Thyroid gland (tissue), 4 donors: ENCODE results near the gene LSS. TPM values are rescaled to one million over a fixed set of nuclear protein-coding genes. Genes with fewer than 3 reads are reported as not detected.

ENCODE experiments used
- DNase-seq, 2 donors: peaks; one replicate each; pipeline ENCODE4 v3.0.0-alpha.2; 2019
- H3K27ac ChIP-seq, 3 donors: fragments of 200-600 bp; sonication (generic); 1 replicate in 2 of 3; 2 replicates in 1 of 3; pipeline ENCODE4 v1.5.1; 2016 to 2019; ENCODE audit warnings: mild to moderate bottlenecking in 1 of 3, moderate library complexity in 1 of 3
- H3K27me3 ChIP-seq: fragments of 200-600 bp; sonication (generic); one replicate; pipeline ENCODE4 v1.5.1; 2019
- H3K36me3 ChIP-seq, 2 donors: fragments of 200-600 bp; sonication (generic); one replicate each; pipeline ENCODE4 v1.5.1; 2016 to 2019
- H3K4me1 ChIP-seq, 2 donors: fragments of 200-600 bp; sonication (generic); one replicate each; pipeline ENCODE4 v1.5.1; 2017 to 2019
- H3K4me3 ChIP-seq, 3 donors: fragments of 200-600 bp; sonication (generic); replicated peaks in 1 of 3; 1 replicate in 2 of 3; 2 replicates in 1 of 3; pipeline ENCODE4 v1.5.1; 2016; ENCODE audit warnings: mild to moderate bottlenecking in 1 of 3
- H3K9me3 ChIP-seq: fragments of 200-600 bp; sonication (generic); one replicate; pipeline ENCODE4 v1.5.1; 2017
- POLR2A ChIP-seq, 2 donors: fragments of 450-650 bp; IDR thresholded peaks; one replicate each; pipeline ENCODE4 v1.6.1; 2017; ENCODE audit warnings: antibody characterized with exemption in 2 of 2, mild to moderate bottlenecking in 2 of 2, moderate library complexity in 1 of 2
- WGBS, 2 donors: methylation state at CpG; one replicate each; pipeline ENCODE4 v1.1.5; 2017; 5-methylcytosine and 5-hydroxymethylcytosine counted together
- intact Hi-C: fragments of 100-400 bp; cut with DNase I; formaldehyde crosslinking; loops from one replicate; pipeline ENCODE4 v1.15.1; 2023
- total RNA-seq, 4 donors: library from RNA; depleted of rRNA; stranded (reverse); fragments of >200 nt; gene quantifications; one replicate each; pipeline ENCODE4 v1.2.3, GENCODE V29; 2016
- TF ChIP-seq, protein P1 (sequence below), 6 experiments: fragments of 200-600 bp in 3 of 6; fragments of 450-650 bp in 3 of 6; sonication (generic) in 3 of 6; IDR thresholded peaks; one replicate each; pipeline ENCODE4 v1.5.1; 2016 to 2019; ENCODE audit warnings: antibody characterized with exemption in 6 of 6, mild to moderate bottlenecking in 2 of 6, inconsistent platforms in 1 of 6, moderate library complexity in 1 of 6

LSS gene
- total RNA-seq, 4 donors from 2014 or later = 31.4 to 57.7 (median 42.0) TPM

DNA sequence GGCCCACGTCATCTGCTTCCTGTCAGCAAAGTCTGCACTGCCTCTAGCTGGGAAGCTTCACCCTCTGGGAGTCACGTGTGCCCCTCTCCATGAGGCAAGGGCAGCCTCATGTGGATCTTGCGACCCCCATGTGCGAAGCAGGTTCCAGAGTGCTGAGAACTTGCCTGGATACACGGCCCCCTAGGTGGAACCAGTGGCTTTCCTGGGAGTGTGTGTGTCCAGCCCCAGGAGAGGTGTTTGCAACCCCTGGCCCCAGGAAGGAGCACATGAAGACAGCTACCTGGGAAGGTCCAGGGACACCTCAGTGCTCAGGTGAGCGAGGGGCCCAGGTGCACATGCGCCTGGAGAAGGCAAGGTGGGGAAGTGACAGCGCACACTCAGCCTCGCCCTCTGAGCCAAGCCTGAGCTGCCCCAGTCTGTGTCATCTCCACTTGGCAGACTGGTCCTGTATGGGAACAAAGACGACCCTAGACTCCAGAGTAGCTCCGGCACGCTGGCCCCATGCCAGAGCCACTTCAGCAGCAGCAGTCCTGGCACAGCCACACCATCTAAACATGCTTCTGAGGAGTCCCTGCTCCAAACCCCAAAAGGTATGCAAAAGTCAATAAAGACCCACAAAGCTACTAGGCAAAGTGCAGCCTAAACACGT, 8.9 kb downstream of the LSS start:
- Histone ChIP-seq H3K4me1 (no peaks in the 10 kb centered on the region), H3K27me3 (no peaks in the 10 kb centered on the region), H3K4me3 (no peak overlapping the region), H3K36me3 (peaks cover 0 to 9% of the 10 kb centered on the region in 2 donors), H3K9me3 (no peaks in the 10 kb centered on the region), H3K27ac (no peak overlapping the region)
- intact Hi-C loops = no loop called here
- WGBS, 2 donors = 49 to 72% methylated on average over 6 to 13 of the region's 13 CpGs
- DNase-seq = peak; percentile 29 to 37
- TF ChIP-seq, protein P1, sequence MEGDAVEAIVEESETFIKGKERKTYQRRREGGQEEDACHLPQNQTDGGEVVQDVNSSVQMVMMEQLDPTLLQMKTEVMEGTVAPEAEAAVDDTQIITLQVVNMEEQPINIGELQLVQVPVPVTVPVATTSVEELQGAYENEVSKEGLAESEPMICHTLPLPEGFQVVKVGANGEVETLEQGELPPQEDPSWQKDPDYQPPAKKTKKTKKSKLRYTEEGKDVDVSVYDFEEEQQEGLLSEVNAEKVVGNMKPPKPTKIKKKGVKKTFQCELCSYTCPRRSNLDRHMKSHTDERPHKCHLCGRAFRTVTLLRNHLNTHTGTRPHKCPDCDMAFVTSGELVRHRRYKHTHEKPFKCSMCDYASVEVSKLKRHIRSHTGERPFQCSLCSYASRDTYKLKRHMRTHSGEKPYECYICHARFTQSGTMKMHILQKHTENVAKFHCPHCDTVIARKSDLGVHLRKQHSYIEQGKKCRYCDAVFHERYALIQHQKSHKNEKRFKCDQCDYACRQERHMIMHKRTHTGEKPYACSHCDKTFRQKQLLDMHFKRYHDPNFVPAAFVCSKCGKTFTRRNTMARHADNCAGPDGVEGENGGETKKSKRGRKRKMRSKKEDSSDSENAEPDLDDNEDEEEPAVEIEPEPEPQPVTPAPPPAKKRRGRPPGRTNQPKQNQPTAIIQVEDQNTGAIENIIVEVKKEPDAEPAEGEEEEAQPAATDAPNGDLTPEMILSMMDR (IDR thresholded peaks at IDR 0.05) = no peak
- TF ChIP-seq POLR2A (IDR thresholded peaks at IDR 0.05) = no peak

- Histone ChIP-seq H3K4me1 (no peaks in the 10 kb centered on the region), H3K9me3 (no peaks in the 10 kb centered on the region), H3K27me3 (no peaks in the 10 kb centered on the region), H3K27ac (no peak overlapping the region), H3K4me3 (no peak overlapping the region), H3K36me3 (peaks cover 0 to 9% of the 10 kb centered on the region in 2 donors)
- intact Hi-C loops = no loop called here
- no peak for TF ChIP-seq POLR2A (IDR thresholded peaks at IDR 0.05)
- TF ChIP-seq, protein P1 (IDR thresholded peaks at IDR 0.05) = no peak
- DNase-seq = no peak
- 95% methylated on average over 13 to 16 of the region's 16 CpGs for WGBS, 2 donors
Observed at GRCh38 chr21:46218906-46219590, 9.5 kb downstream of the LSS start.

DNA sequence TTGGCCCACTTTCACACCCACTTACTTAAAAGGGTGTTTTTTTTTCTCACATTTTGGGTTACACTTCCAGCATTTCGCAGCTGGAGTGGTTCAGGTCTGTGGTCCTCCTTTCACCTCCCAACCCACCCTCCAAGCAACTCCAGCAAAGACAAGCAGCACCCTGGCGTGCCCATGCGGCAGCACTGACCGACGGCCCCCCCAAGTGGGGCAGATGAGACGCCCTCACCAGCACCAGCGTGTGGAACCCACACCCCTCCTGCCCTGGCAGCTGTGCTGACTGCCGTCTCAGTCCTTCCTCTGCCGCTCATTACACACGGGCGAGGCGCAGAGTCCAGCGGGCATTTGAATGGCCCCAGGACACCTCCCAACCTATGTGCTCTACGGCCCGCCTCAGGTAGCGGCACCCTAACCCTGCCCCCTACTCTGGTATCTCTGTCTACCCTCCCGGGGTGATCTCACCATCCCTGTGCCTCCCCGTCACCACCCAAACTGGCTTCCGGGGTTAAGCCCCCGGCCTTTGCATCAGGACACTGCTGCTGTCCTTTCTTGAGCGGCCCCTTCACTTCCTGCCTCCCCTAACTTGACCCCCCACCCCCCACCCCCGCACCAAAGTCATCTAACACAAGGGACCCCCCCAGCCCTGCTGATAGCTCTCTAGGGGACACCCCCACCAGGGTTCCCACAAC, 10.9 kb downstream of the LSS start:
- peaks cover 0 to 9% of the 10 kb centered on the region in 2 donors for H3K36me3 ChIP-seq
- no peak overlapping the region for H3K4me3 ChIP-seq
- WGBS, 2 donors = 93 to 97% methylated on average over 21 to 22 of the region's 22 CpGs
- DNase-seq = no peak
- no peaks in the 10 kb centered on the region for H3K9me3 ChIP-seq
- TF ChIP-seq, protein P1 (IDR thresholded peaks at IDR 0.05) = no peak
- no peak for TF ChIP-seq POLR2A (IDR thresholded peaks at IDR 0.05)
- no peaks in the 10 kb centered on the region for H3K27me3 ChIP-seq
- H3K4me1 ChIP-seq = no peaks in the 10 kb centered on the region
- intact Hi-C loops = no loop called here
- no peak overlapping the region for H3K27ac ChIP-seq

- H3K9me3 ChIP-seq = no peaks in the 10 kb centered on the region
- intact Hi-C loops = no loop called here
- no peaks in the 10 kb centered on the region for H3K27me3 ChIP-seq
- no peaks in the 10 kb centered on the region for H3K4me1 ChIP-seq
- H3K36me3 ChIP-seq = peaks cover 0 to 9% of the 10 kb centered on the region in 2 donors
- no peak overlapping the region for H3K27ac ChIP-seq
- DNase-seq = no peak
- TF ChIP-seq, protein P1 (IDR thresholded peaks at IDR 0.05) = no peak
- no peak for TF ChIP-seq POLR2A (IDR thresholded peaks at IDR 0.05)
- no peak overlapping the region for H3K4me3 ChIP-seq
- 92 to 97% methylated on average over 7 to 16 of the region's 16 CpGs for WGBS, 2 donors
Observed at GRCh38 chr21:46216132-46216747, 12.3 kb downstream of the LSS start.
